ENCODE results near the gene SEM1. TPM values are rescaled to one million over a fixed set of nuclear protein-coding genes. Genes with fewer than 3 reads are reported as not detected.

Gene SEM1
- polyA plus RNA-seq, 1 experiment, result 15.7 TPM

DNA sequence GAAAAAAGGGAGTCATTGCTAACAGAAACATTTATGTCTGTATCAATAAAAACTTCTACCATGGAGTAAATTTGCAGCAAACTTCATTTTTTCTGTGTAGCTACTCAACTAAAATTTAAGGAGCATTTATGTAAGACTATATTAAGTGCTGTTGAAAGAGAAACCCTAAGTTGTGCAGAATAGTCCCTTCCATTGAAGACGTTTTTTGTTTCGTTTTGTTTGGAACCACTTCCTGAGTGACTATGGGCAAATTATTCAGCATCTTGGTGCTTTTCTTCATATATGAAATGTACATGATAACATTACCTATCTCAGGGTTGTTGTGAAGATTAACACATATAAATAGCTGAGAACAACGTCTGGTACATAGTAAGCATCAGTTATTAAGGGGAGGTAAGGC is 24.3 kb downstream of the SEM1 start:
- no peaks in the 10 kb centered on the region for H3K27me3 ChIP-seq (ENCODE audit: control insufficient read depth, insufficient read depth, low read length)
- DNase-seq (ENCODE audit: low read depth), result no peak
- no peaks in the 10 kb centered on the region for H3K36me3 ChIP-seq (ENCODE audit: control insufficient read depth, insufficient read depth, low read length)
- ChIA-PET CTCF (no interaction called here), POLR2A (no interaction called here)
- H3K4me3 ChIP-seq (ENCODE audit: low read depth, low read length), result no peak overlapping the region
- TF ChIP-seq, protein P1, sequence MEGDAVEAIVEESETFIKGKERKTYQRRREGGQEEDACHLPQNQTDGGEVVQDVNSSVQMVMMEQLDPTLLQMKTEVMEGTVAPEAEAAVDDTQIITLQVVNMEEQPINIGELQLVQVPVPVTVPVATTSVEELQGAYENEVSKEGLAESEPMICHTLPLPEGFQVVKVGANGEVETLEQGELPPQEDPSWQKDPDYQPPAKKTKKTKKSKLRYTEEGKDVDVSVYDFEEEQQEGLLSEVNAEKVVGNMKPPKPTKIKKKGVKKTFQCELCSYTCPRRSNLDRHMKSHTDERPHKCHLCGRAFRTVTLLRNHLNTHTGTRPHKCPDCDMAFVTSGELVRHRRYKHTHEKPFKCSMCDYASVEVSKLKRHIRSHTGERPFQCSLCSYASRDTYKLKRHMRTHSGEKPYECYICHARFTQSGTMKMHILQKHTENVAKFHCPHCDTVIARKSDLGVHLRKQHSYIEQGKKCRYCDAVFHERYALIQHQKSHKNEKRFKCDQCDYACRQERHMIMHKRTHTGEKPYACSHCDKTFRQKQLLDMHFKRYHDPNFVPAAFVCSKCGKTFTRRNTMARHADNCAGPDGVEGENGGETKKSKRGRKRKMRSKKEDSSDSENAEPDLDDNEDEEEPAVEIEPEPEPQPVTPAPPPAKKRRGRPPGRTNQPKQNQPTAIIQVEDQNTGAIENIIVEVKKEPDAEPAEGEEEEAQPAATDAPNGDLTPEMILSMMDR (IDR thresholded peaks at IDR 0.05; ENCODE audit: insufficient read depth, low read depth, low read length), result no peak

DNA sequence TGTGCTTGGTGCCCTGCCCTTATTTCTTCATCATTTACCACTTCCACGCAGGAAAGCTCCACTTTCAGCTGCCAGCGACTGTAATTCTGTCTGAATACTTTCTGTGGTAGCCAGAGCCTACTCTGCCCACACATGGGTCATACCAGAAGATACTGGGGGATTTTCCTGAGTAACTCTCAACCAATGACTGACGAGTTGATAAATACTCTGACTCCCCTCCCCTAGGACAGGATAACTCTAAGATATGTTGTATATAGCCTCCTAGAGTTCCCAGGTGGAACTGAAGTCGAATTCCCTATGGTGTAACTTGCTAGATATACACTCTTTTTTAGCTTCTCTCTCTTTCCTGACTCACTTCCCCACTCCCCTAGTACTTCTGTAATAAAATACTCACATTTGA is 29.8 kb downstream of the SEM1 start:
- DNase-seq (ENCODE audit: low read depth), result no peak
- TF ChIP-seq, protein P1 (IDR thresholded peaks at IDR 0.05; ENCODE audit: insufficient read depth, low read depth, low read length), result no peak
- ChIA-PET POLR2A (no interaction called here), CTCF (no interaction called here)
- H3K36me3 ChIP-seq (ENCODE audit: control insufficient read depth, insufficient read depth, low read length), result no peaks in the 10 kb centered on the region
- H3K27me3 ChIP-seq (ENCODE audit: control insufficient read depth, insufficient read depth, low read length), result no peaks in the 10 kb centered on the region
- H3K4me3 ChIP-seq (ENCODE audit: low read depth, low read length), result no peak overlapping the region

DNA sequence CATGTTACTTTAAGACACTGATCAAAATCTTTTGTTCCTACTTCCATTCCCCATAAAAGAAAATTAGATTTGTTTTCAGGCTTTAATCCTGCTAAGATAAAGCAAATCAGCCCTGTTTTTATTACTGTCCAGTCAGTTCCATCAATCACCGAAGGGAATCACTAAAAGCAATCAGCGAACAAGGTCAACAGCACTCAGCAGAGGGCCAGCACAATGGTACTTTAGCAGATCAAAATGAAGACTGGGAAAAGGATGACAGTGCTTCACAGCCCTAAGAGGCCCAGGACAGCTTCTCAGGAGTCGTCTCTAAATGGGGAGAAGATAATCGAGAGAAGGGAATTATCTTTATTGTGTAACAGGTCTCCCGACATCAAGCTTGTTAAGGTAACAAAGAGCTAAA is 32.7 kb downstream of the SEM1 start:
- Histone ChIP-seq H3K36me3 (ENCODE audit: control insufficient read depth, insufficient read depth, low read length) (no peaks in the 10 kb centered on the region), H3K4me3 (ENCODE audit: low read depth, low read length) (no peak overlapping the region), H3K27me3 (ENCODE audit: control insufficient read depth, insufficient read depth, low read length) (no peaks in the 10 kb centered on the region)
- ChIA-PET CTCF (no interaction called here), POLR2A (no interaction called here)
- no peak for DNase-seq (ENCODE audit: low read depth)
- TF ChIP-seq, protein P1 (IDR thresholded peaks at IDR 0.05; ENCODE audit: insufficient read depth, low read depth, low read length), result no peak

DNA sequence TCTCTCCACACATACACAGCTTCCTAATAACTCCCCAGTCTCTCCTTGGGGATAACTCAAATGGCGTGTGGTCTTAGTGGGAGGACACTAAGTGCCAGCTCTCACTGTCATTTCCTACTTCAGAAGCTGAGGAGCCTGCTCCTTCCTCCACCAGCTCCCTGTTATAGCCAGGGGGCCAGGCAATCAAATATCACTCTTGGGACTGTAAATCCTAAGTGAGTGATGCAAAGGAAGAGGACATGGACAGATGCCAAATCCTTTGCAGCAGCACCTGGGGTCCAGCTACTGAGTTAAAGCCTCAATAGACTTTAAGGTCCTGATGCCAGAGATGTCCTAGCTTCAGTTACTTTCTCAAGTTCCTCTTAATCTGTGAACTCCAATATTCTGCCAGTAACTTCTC is 34.1 kb downstream of the SEM1 start:
- ChIA-PET POLR2A (no interaction called here), CTCF (no interaction called here)
- TF ChIP-seq, protein P1 (IDR thresholded peaks at IDR 0.05; ENCODE audit: insufficient read depth, low read depth, low read length), result no peak
- no peaks in the 10 kb centered on the region for H3K36me3 ChIP-seq (ENCODE audit: control insufficient read depth, insufficient read depth, low read length)
- no peak overlapping the region for H3K4me3 ChIP-seq (ENCODE audit: low read depth, low read length)
- H3K27me3 ChIP-seq (ENCODE audit: control insufficient read depth, insufficient read depth, low read length), result no peaks in the 10 kb centered on the region
- no peak for DNase-seq (ENCODE audit: low read depth)

DNA sequence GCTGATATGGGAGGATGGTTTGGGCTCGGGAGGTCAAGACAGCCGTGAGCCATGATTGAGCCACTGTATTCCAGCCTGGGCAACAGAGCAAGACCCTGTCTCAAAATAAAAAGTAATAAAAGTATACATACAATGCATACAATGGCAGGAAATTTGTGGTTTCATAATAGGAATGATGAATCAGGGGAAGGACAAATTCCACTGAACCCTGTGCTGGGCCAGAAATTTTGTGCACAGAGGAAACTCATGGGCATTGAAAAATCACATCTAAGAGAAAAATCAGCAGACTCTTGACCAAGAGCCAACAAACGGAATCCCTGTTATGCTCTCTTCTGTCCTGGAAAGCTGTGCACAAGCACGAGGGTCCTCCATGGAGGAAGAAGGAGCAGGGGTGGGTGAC is 35.1 kb downstream of the SEM1 start:
- no peak for DNase-seq (ENCODE audit: low read depth)
- TF ChIP-seq, protein P1 (IDR thresholded peaks at IDR 0.05; ENCODE audit: insufficient read depth, low read depth, low read length), result no peak
- Histone ChIP-seq H3K36me3 (ENCODE audit: control insufficient read depth, insufficient read depth, low read length) (no peaks in the 10 kb centered on the region), H3K27me3 (ENCODE audit: control insufficient read depth, insufficient read depth, low read length) (no peaks in the 10 kb centered on the region), H3K4me3 (ENCODE audit: low read depth, low read length) (no peak overlapping the region)
- ChIA-PET POLR2A (no interaction called here), CTCF (no interaction called here)
